MM.1S (cell line): ENCODE measurements around the gene VRK2.

Experiments used
- EZH2 ChIP-seq: fragments of 300-600 bp; sonication (generic); optimal IDR thresholded peaks from 2 replicates; pipeline ENCODE3; 2017; ENCODE audit warnings: low read depth, mild to moderate bottlenecking, antibody characterized with exemption, low read length, mixed read lengths
- TF ChIP-seq, protein P1 (sequence below): fragments of 300-600 bp; sonication (generic); IDR thresholded peaks from 2 replicates; pipeline ENCODE4 v1.5.1; 2016; ENCODE audit warnings: antibody characterized with exemption, low read length, mixed read lengths

DNA sequence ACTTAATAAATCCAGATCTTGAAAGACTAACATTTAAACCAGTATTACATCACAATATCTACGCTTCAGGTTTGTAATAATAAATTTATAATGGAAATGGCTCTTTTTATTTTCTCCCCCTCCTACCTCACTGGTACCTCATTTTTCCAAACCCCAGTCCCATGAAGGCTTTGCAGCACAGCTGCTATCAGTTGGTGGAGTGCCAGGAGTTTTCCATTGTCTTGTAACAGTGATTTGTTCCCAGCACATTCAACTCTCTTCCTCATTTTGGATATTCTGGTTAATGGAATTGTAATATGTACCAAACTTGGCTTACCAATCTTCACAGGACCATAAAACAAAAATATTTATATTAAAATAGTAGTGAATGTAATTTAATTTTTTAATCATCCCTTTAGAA is 91.2 kb downstream of the VRK2 start:
- TF ChIP-seq, protein P1, sequence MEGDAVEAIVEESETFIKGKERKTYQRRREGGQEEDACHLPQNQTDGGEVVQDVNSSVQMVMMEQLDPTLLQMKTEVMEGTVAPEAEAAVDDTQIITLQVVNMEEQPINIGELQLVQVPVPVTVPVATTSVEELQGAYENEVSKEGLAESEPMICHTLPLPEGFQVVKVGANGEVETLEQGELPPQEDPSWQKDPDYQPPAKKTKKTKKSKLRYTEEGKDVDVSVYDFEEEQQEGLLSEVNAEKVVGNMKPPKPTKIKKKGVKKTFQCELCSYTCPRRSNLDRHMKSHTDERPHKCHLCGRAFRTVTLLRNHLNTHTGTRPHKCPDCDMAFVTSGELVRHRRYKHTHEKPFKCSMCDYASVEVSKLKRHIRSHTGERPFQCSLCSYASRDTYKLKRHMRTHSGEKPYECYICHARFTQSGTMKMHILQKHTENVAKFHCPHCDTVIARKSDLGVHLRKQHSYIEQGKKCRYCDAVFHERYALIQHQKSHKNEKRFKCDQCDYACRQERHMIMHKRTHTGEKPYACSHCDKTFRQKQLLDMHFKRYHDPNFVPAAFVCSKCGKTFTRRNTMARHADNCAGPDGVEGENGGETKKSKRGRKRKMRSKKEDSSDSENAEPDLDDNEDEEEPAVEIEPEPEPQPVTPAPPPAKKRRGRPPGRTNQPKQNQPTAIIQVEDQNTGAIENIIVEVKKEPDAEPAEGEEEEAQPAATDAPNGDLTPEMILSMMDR, result no peak
- no peak for TF ChIP-seq EZH2
